BJ (cell line): ENCODE results near the gene PRR5L. TPM values are rescaled to one million over a fixed set of nuclear protein-coding genes. Genes with fewer than 3 reads are reported as not detected.

Source experiments
- CTCF ChIA-PET: fragments of 350-600 bp; formaldehyde crosslinking; extraction: SDS; loops from one replicate; lab custom pipeline; 2021; ENCODE audit warnings: antibody characterized with exemption, inconsistent platforms; lab: Yijun Ruan, JAX
- POLR2A ChIA-PET: fragments of 300-600 bp; sonication (Branson Sonifier 250); formaldehyde crosslinking; extraction: SDS; loops from one replicate; lab custom pipeline; 2021; ENCODE audit warnings: antibody characterized with exemption; lab: Charles Lee
- DNase-seq: peaks from one replicate; pipeline ENCODE4 v3.0.0-alpha.2; 2011; ENCODE audit warnings: low read depth
- H3K27me3 ChIP-seq: 2 replicates; pipeline ENCODE4 v1.6.0; 2011; ENCODE audit warnings: low read length; ENCODE audit not compliant: control insufficient read depth, insufficient read depth
- H3K36me3 ChIP-seq: 2 replicates; pipeline ENCODE4 v1.5.1; 2011; ENCODE audit warnings: low read length; ENCODE audit not compliant: control insufficient read depth, insufficient read depth
- H3K4me3 ChIP-seq: 2 replicates; pipeline ENCODE4 v1.5.1; 2011; ENCODE audit warnings: low read depth, mild to moderate bottlenecking, control low read depth, low read length
- polyA minus RNA-seq: library from RNA; depleted of rRNA, polyadenylated mRNA; stranded (reverse); fragments of >200 nt; gene quantifications from 2 replicates; pipeline ENCODE4 v1.2.3, GENCODE V29; 2011; rRNA and poly(A)+ RNA removed
- polyA plus RNA-seq: library from polyadenylated mRNA; depleted of rRNA; stranded (reverse); fragments of >200 nt; gene quantifications from 2 replicates; pipeline ENCODE4 v1.2.3, GENCODE V29; 2011; rRNA removed
- TF ChIP-seq, protein P1 (sequence below): IDR thresholded peaks from 2 replicates; pipeline ENCODE4 v1.5.1; 2011; ENCODE audit warnings: low read depth, mild to moderate bottlenecking, control low read depth, inconsistent platforms, low read length, moderate library complexity; ENCODE audit not compliant: insufficient read depth

PRR5L gene, protein sequence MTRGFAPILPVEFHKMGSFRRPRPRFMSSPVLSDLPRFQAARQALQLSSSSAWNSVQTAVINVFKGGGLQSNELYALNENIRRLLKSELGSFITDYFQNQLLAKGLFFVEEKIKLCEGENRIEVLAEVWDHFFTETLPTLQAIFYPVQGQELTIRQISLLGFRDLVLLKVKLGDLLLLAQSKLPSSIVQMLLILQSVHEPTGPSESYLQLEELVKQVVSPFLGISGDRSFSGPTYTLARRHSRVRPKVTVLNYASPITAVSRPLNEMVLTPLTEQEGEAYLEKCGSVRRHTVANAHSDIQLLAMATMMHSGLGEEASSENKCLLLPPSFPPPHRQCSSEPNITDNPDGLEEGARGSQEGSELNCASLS
- polyA plus RNA-seq (9.6 and 13.3 TPM in 2 replicates), polyA minus RNA-seq (13.7 and 21.4 TPM in 2 replicates)

DNA sequence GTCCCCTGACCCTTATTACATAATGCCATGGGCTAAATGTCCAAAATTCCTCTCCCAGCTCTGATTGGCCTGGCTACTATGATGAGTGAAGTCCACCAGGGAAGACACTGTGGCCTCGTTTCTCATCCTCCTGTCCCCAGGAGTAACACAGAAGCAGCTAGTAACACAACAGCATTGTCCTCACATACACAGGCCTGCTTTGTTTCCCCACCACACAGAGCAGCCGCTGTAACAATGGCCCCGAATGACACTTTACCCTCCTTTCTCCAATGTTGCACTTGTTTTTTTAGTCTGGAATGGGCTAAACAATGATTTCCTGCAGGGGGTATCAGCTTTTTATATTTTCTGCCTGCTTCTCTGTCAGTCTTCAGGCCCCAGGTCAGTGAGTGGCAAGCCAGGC, at the start of gene PRR5L:
PRR5L (plus strand) TSS at position 363 of the 400 bp plus-strand sequence. CDS start 104,834 bp downstream, outside the sequence.
- ChIA-PET CTCF (interaction anchor here (1.1 to 12.7 kb wide), 4 partner anchors 136 to 198 kb away, joined by 3 to 205 read pairs (median 34); no protein-coding TSS in a partner anchor), POLR2A (no interaction called here)
- TF ChIP-seq, protein P1, sequence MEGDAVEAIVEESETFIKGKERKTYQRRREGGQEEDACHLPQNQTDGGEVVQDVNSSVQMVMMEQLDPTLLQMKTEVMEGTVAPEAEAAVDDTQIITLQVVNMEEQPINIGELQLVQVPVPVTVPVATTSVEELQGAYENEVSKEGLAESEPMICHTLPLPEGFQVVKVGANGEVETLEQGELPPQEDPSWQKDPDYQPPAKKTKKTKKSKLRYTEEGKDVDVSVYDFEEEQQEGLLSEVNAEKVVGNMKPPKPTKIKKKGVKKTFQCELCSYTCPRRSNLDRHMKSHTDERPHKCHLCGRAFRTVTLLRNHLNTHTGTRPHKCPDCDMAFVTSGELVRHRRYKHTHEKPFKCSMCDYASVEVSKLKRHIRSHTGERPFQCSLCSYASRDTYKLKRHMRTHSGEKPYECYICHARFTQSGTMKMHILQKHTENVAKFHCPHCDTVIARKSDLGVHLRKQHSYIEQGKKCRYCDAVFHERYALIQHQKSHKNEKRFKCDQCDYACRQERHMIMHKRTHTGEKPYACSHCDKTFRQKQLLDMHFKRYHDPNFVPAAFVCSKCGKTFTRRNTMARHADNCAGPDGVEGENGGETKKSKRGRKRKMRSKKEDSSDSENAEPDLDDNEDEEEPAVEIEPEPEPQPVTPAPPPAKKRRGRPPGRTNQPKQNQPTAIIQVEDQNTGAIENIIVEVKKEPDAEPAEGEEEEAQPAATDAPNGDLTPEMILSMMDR = no peak
- Histone ChIP-seq H3K4me3 (no peak within 1 kb of the TSS), H3K36me3 (no peaks in the 10 kb centered on the region), H3K27me3 (peaks cover 2% of the 10 kb centered on the region)
- no peak for DNase-seq

- ChIA-PET POLR2A (no interaction called here), CTCF (interaction anchor here (1.5 to 3.5 kb wide), 2 partner anchors 11 to 98 kb away, joined by 3 to 24 read pairs; no protein-coding TSS in a partner anchor)
- DNase-seq = no peak
- no peaks in the 10 kb centered on the region for H3K36me3 ChIP-seq
- H3K27me3 ChIP-seq = peaks cover 20% of the 10 kb centered on the region
- TF ChIP-seq, protein P1 = no peak
- H3K4me3 ChIP-seq = no peak overlapping the region
Observed at GRCh38 chr11:36247493-36247892, 48.6 kb upstream of the PRR5L start.

- TF ChIP-seq, protein P1 = no peak
- peaks cover 14% of the 10 kb centered on the region for H3K27me3 ChIP-seq
Observed at GRCh38 chr11:36248436-36248835, 47.7 kb upstream of the PRR5L start.

GRCh38 chr11:36249246-36249645, 46.8 kb upstream of the PRR5L start:
- ChIA-PET CTCF (interaction anchor here (0.6 to 3.5 kb wide), 7 partner anchors 9 to 275 kb away, joined by 3 to 24 read pairs (median 3); no protein-coding TSS in a partner anchor), POLR2A (interaction anchor here (0.7 kb wide), 1 partner anchor 239 kb away, joined by 3 read pairs; no protein-coding TSS in a partner anchor)
- H3K27me3 ChIP-seq = peaks cover 14% of the 10 kb centered on the region
- H3K36me3 ChIP-seq = no peaks in the 10 kb centered on the region
- H3K4me3 ChIP-seq = no peak overlapping the region
- peak; percentile 64 for DNase-seq
- TF ChIP-seq, protein P1 = no peak

More at GRCh38 chr11:36248436-36248835, 47.7 kb upstream of the PRR5L start:
- ChIA-PET CTCF (interaction anchor here (1.1 to 3.5 kb wide), 5 partner anchors 10 to 99 kb away, joined by 3 to 24 read pairs (median 3); no protein-coding TSS in a partner anchor), POLR2A (no interaction called here)
- DNase-seq = no peak
- H3K4me3 ChIP-seq = no peak overlapping the region
- H3K36me3 ChIP-seq = no peaks in the 10 kb centered on the region

DNA sequence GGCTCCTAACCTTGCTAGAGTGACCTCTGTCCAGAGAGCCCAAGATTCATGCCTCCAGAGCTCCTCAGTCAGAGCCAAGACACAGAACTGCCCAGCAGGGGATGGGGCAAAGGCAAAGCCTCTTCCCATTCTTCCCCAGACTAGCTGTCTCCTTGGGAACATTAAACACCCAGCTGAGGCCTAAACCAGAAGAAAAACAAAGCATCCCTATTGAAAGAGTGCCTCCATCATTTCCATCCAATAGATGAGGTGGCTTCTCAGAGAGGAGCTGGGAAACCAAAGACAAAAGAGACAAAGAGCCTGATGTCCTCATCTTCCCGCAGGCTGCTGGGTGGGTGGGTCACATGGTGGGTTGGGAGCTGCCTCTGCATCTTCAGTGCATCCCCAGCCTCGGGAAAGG, 44.3 kb upstream of the PRR5L start:
- POLR2A ChIA-PET = no interaction called here
- TF ChIP-seq, protein P1 = no peak
- peaks cover 12% of the 10 kb centered on the region for H3K27me3 ChIP-seq
- CTCF ChIA-PET = no interaction called here
- no peak for DNase-seq
- H3K36me3 ChIP-seq = no peaks in the 10 kb centered on the region
- no peak overlapping the region for H3K4me3 ChIP-seq
